Measurements from ENCODE around the gene CALHM6.
A peak's percentile ranks its signal among the peaks of the same experiment; 100 is the strongest.

CALHM6 gene

GRCh38 chr6:116511424-116512110 lies 50.4 kb downstream of the CALHM6 start, which contains the start of gene CALHM5:
CALHM5 (plus strand) TSS chr6:116511639; CDS start chr6:116511697, 58 bp downstream.
- Histone ChIP-seq H3K27ac (ENCODE audit: low read depth, low read length, poor library complexity, severe bottlenecking) (no peak within 1 kb of the TSS), H3K4me3 (ENCODE audit: low read depth, low read length, poor library complexity, severe bottlenecking) (no peak within 1 kb of the TSS)

DNA sequence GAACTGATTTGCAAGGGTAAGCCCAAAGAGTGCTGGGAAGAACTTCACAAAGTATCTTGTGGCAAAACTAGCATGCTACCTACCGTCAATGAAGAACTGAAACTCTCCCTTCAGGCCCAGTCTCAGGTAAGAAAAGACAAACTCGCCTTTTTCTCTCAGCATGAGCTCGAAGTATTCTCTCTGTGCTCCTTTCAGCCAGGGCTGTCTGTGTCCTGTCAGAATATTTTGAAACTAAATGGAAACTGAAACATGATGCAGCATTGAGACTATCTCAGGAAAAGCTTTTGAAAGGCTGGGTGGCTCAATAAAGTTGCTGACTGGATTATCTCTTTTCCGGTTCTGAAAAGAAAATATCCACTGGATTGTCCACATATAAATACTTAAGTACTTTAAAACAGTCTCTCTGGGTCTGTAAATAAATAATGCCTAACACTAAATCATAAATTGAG lies 51.0 kb downstream of the CALHM6 start:
- no peaks in the 10 kb centered on the region for H3K9me2 ChIP-seq (ENCODE audit: low read depth, low read length)
- H3K4me2 ChIP-seq (ENCODE audit: low read length) = no peak overlapping the region
- TF ChIP-seq CTCF (IDR thresholded peaks at IDR 0.05; ENCODE audit: low read length) (no peak), EZH2 (IDR thresholded peaks at IDR 0.05; ENCODE audit: borderline replicate concordance, low read length) (no peak)
- H2AFZ ChIP-seq (ENCODE audit: low read length) = no peak overlapping the region
- no peaks in the 10 kb centered on the region for H3K9me3 ChIP-seq (ENCODE audit: low read length)
- no peaks in the 10 kb centered on the region for H3K36me3 ChIP-seq (ENCODE audit: insufficient read depth, low read length)
- H3K79me2 ChIP-seq (ENCODE audit: insufficient read depth, low read length) = no peaks in the 10 kb centered on the region
- H4K20me1 ChIP-seq (ENCODE audit: insufficient read depth, low read length) = no peaks in the 10 kb centered on the region
- H3K4me1 ChIP-seq (ENCODE audit: insufficient read depth, low read length, severe bottlenecking) = no peaks in the 10 kb centered on the region
- no peaks in the 10 kb centered on the region; the same call in 1 of the 2 replicates for H3K27me3 ChIP-seq (ENCODE audit: insufficient read depth, low read length)
- no peak overlapping the region for H3K4me3 ChIP-seq (ENCODE audit: low read depth, low read length, poor library complexity, severe bottlenecking)
- H3K27ac ChIP-seq (ENCODE audit: low read depth, low read length, poor library complexity, severe bottlenecking) = no peak overlapping the region
- no peak overlapping the region for H3K9ac ChIP-seq (ENCODE audit: low read length)
- no peaks in the 10 kb centered on the region for H3F3A ChIP-seq (ENCODE audit: insufficient read depth, low read length)

More at GRCh38 chr6:116511424-116512110, 50.4 kb downstream of the CALHM6 start, which contains the start of gene CALHM5:
- no peaks in the 10 kb centered on the region for H3K9me2 ChIP-seq (ENCODE audit: low read depth, low read length)
- H3K4me1 ChIP-seq (ENCODE audit: insufficient read depth, low read length, severe bottlenecking) = no peaks in the 10 kb centered on the region
- H3K27me3 ChIP-seq (ENCODE audit: insufficient read depth, low read length) = no peaks in the 10 kb centered on the region; the same call in 1 of the 2 replicates
- H3K36me3 ChIP-seq (ENCODE audit: insufficient read depth, low read length) = no peaks in the 10 kb centered on the region
- TF ChIP-seq CTCF (IDR thresholded peaks at IDR 0.05; ENCODE audit: low read length) (peak; percentile 32), EZH2 (IDR thresholded peaks at IDR 0.05; ENCODE audit: borderline replicate concordance, low read length) (no peak)
- no peak within 1 kb of the TSS for H3K4me2 ChIP-seq (ENCODE audit: low read length)
- no peaks in the 10 kb centered on the region for H3K79me2 ChIP-seq (ENCODE audit: insufficient read depth, low read length)
- H3K9me3 ChIP-seq (ENCODE audit: low read length) = no peaks in the 10 kb centered on the region
- no peak within 1 kb of the TSS for H3K9ac ChIP-seq (ENCODE audit: low read length)
- no peaks in the 10 kb centered on the region for H4K20me1 ChIP-seq (ENCODE audit: insufficient read depth, low read length)
- no peak within 1 kb of the TSS for H2AFZ ChIP-seq (ENCODE audit: low read length)
- no peaks in the 10 kb centered on the region for H3F3A ChIP-seq (ENCODE audit: insufficient read depth, low read length)

GRCh38 chr6:116512734-116513133 lies 51.6 kb downstream of the CALHM6 start:
- H3K4me3 ChIP-seq (ENCODE audit: low read depth, low read length, poor library complexity, severe bottlenecking) = no peak overlapping the region
- H3K4me1 ChIP-seq (ENCODE audit: insufficient read depth, low read length, severe bottlenecking) = no peaks in the 10 kb centered on the region
- TF ChIP-seq EZH2 (IDR thresholded peaks at IDR 0.05; ENCODE audit: borderline replicate concordance, low read length) (no peak), CTCF (IDR thresholded peaks at IDR 0.05; ENCODE audit: low read length) (no peak)
- H3K27me3 ChIP-seq (ENCODE audit: insufficient read depth, low read length) = no peaks in the 10 kb centered on the region; the same call in 1 of the 2 replicates
- no peaks in the 10 kb centered on the region for H3K79me2 ChIP-seq (ENCODE audit: insufficient read depth, low read length)
- H2AFZ ChIP-seq (ENCODE audit: low read length) = no peak overlapping the region
- no peaks in the 10 kb centered on the region for H3K9me2 ChIP-seq (ENCODE audit: low read depth, low read length)
- no peaks in the 10 kb centered on the region for H4K20me1 ChIP-seq (ENCODE audit: insufficient read depth, low read length)
- H3K36me3 ChIP-seq (ENCODE audit: insufficient read depth, low read length) = no peaks in the 10 kb centered on the region
- no peak overlapping the region for H3K9ac ChIP-seq (ENCODE audit: low read length)
- no peak overlapping the region for H3K27ac ChIP-seq (ENCODE audit: low read depth, low read length, poor library complexity, severe bottlenecking)
- no peaks in the 10 kb centered on the region for H3K9me3 ChIP-seq (ENCODE audit: low read length)
- no peak overlapping the region for H3K4me2 ChIP-seq (ENCODE audit: low read length)
- no peaks in the 10 kb centered on the region for H3F3A ChIP-seq (ENCODE audit: insufficient read depth, low read length)

All from OCI-LY1 (cell line).